G401.6 (cell line): ENCODE results near the gene LRP6.
"Not testable (repeated sequence)": the region's sequence is repeated elsewhere in the genome, so short reads cannot be mapped to it uniquely, and the experiment has no call there.

Source experiments
- FAIRE-seq: peaks from 2 replicates; lab custom pipeline; 2012; peaks lifted over from hg19 to GRCh38; lab: Jason Lieb, UNC

Gene LRP6

DNA sequence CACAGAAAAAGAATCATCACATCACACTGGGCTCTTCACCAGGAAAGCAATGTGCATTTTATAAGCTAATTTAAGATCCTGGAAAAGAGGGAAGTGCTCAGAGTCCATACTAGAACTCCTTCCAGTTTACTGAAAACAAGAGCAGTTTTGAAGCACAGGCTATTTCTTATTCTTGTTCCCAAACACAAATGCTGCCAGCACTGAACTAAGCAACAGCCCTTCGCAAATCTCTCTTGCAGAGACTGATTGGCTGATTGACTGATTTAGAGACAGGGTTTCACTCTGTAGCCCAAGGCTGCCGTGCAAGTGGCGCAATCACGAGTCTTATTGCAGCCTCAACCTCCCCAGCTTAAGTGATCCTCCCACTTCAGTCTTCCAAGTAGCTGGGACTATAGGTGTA lies 151.3 kb downstream of the LRP6 start:
- no peak for FAIRE-seq

DNA sequence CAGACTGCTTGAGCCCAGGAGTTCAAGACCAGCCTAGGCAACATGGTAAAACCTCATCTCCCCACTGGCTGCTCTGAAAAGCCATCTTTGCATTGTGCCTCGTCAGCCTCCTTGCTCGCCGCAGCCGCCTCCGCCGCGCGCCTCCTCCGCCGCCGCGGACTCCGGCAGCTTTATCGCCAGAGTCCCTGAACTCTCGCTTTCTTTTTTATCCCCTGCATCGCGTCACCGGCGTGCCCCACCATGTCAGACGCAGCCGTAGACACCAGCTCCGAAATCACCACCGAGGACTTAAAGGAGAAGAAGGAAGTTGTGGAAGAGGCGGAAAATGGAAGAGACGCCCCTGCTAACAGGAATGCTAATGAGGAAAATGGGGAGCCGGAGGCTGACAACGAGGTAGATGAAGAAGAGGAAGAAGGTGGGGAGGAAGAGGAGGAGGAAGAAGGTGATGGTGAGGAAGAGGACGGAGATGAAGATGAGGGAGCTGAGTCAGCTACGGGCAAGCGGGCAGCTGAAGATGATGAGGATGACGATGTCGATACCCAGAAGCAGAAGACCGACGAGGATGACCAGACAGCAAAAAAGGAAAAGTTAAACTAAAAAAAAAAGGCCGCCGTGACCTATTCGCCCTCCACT lies 155.8 kb downstream of the LRP6 start:
- not testable (repeated sequence) for FAIRE-seq

DNA sequence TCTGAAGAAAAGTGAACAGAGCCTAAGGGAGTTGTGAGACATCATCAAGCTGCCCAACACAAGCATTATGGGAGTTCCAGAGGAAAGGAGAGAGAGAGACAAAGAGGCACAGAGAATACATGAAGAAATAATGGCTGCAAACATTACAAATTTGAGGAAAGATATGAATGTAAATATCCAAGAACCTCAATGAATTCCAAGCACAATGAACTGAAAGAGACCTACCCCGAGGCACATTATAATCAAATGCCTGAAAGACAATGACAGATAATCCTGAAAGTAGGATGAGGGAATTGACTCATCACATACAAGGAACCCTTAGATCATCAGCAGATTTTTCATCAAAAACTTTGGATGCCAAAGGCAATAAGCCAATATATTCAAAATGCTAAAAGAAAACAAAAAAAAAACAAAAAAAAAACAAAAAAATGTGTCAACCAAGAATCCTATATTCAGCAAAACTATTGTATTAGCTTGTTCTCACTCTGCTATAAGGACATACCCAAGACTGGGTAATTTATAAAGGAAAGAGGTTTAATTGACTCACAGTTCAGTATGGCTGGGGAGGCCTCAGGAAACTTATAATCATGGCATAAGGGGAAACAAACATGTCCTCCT lies 158.3 kb downstream of the LRP6 start:
- no peak for FAIRE-seq

DNA sequence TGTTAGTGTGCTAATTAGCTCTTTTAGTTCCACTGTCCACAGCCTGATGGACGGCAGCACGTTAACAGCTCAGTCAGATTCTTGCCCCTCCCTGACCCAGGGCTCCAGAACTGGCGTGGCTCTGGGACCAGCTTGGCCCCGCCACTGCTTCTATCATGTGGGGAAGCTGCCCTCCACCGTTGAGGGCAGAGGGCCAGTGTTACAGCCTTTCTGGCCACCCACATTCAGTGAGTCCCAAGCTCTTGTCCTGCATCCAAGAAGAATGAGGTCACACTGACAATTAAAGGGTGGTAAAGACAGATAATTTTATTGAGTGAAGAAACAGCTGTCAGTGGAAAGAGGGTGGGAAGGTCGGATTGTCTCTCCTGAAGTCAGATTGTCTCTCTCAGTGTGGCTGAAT lies 159.2 kb downstream of the LRP6 start:
- FAIRE-seq, result no peak

DNA sequence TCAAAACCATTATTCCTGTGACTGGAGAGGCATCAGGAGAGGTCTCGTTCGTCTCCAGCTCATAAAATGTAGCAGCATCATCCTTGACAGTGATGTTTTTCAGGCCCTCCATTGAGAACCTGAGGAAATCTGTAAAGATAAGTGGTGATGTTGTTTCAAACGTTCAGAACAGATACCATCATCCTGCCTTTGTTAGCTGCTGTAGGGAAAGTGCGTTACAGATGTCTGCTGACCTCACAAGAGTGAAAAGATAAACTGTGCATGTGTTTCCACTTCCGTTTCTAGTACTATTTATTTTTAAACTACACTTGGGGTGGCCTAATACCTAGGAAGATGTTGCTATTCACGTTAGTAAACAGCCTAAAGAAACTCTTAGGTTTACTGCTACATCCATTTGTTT lies 167.7 kb downstream of the LRP6 start:
- no peak for FAIRE-seq

DNA sequence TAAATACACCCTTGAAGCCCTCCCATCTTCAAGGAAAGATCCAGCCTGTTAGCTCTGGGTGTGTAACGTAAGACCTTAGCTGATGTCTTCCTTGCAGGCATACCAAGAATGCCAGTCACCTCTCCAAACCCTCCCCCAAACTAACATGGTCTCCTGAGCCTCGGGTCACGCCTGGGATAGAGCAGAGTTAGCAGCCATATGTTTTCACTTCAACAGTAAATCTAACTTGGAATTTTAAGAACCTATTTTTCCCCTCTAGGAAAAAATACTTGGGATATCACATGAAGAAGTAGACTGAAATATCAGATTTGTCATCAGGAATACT lies 168.2 kb downstream of the LRP6 start:
- no peak for FAIRE-seq

DNA sequence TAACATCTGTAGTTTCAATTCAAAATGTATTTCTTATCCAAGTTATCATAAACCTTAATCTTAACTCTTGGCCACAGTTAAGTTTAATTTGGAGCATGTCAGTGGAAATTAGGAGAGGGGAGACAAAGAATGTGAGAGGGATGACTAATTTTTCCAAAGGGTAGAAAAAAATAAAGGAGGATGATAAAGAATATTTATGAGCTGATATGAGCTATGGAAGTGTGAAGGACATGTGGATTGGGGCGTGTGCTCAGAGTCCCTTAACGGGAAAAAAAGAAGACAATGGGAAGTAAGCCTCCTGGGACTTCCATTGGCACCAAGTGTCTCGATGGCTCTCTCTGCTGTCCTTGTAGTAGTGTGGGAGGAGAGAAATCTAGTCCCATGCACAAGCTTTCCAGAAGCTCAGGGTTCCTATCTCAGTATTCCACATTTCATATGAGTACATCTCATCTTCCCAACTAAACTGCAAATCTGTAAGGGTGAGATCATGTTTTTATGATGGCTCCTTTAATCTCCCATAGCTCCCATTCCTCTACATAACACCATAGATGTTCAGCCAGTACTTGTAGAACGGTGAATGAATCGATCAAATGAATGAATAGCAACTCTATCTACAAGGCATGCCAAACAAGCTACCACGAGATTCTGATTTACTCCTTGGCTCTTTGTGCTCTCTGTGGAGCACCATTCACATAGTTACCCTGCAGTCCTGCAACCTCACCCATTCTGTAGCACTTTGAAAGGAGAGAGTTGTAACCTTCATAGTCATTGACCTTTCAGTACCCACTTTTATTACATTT lies 168.8 kb downstream of the LRP6 start:
- no peak for FAIRE-seq

DNA sequence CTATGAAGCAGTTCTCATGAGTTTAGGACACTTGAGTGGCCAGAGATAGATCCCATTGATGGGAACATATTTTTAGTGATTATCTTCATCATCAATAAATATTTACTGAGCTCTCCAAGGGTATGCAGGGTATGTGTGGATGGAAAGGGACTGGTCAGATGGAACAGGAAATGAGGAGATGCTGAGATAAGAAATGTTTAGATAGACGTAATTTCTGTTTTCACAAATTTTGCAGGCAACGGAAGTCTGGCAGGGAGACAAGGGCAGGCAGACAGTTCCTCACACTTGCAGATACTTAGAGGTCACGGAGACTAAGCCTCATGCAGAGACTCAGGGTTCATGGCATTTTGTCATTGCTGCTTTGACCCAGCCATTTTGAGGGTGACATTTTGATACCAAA lies 171.8 kb downstream of the LRP6 start:
- no peak for FAIRE-seq

DNA sequence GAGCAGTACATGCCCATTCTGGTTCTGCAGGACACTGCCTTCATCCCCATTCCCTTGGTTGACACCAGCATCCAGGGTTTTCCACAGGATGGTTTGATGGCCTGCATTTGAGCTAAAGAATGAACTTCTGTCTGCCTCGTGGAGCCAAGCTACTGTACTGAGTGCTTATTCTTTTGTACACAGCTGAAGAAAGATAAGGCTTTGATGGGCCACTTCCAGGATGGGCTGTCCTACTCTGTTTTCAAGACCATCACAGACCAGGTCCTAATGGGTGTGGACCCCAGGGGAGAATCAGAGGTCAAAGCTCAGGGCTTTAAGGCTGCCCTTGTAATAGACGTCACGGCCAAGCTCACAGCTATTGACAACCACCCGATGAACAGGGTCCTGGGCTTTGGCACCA lies 172.4 kb downstream of the LRP6 start:
- no peak for FAIRE-seq

DNA sequence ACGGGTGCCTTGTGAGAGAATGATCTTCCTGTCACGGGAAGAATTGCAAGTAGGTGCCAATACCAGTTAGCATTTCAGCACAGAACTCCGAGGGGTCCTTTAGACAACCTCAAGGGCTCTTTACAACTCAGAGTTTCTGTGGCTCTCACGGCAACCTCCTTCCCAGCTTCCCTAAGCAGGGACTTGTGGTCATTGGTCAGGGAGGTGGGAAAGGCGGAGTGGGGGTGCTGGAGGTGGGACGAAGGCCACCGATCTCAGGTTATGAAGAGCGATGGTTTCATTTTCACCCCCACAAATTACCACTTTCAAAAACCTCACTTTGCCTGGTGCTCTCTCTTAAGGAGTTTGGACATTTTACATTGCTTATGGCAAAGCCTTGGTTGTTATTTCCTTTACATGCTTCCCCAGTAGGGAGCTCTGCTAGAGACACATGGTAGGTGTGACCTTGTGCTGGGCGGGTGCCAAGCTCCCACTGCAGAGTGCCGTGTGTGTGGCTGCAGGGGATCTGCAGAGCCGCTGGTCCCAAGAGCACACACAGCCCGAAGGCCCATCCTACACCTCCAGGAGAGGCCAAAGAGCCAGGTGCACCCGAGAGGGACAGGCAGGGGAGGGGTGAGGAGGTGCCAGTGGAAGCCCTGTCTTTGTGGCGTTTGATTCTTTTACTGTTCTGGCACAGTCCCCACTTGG lies 174.7 kb downstream of the LRP6 start:
- FAIRE-seq, result no peak

DNA sequence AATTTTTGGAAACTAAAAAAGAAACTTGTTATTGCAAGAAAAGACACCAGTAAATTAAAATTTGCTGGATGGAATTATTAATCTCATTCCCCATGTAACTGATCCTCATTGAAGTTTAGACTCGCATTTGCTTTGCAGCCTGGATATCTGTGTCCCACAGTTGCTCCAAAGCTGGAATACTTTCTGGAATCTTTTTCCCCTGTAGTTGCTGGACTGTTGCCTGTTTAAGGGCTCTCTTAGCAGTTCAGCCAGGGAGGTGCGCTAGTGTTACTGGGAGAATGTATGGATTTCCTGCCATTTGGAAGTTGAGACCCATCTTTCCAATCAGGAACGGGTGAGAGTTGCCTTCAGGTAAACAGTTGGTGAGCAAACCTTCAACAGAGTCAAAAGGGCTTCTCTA lies 175.8 kb downstream of the LRP6 start:
- FAIRE-seq, result no peak

DNA sequence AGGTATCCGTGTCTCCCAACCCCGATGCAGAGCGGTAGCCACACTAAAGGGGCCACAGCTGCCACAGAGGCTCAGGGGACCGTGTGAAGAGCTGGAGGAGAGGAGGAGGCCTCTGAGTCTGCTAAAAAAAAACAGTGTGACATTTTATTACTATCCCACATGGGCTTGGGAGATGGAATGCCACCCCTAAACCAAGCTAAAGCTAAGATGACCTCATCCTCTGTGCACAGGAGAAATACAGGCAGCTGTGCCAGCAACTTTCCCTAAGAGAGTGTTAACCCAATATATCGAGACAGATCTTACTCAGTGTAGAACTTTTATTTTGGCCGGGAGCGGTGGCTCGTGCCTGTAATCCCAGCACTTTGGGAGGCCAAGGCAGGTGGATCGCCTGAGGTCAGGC lies 178.1 kb downstream of the LRP6 start:
- no peak for FAIRE-seq

DNA sequence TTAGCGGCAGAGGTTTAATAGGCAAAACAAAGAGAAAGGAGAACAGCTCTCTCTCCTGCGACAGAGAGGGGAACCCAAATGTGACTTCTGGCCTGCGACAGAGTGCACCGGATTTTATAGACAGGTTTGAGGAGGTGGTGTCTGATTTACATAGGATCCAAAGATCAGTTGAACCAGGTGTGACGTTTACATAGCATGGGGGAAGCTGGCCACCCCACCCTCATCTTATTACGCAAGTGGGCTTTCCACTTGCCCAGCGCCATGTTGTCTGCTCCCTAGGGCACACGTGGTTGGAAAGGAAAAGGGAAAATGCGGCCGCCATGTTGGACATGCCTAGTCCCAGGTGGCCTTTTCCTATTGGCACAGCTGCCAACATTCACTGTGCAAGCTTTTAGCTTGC lies 178.7 kb downstream of the LRP6 start:
- no peak for FAIRE-seq

DNA sequence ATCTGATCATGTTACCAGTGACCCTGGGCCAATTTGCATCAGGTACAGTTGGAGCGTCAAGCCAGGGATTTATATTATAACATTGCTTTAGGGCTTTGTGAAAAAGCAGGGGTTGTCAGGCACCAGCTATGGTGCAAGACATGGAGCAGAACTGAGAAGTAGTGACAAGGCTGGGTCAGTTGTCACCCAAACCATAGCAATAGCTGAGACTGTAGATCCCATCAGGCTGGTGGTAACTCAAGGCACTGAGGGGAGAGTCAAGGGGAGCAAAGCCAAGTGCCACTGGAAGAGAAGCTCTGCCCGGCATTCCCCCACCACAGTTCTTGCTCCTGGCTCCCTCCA lies 179.2 kb downstream of the LRP6 start:
- no peak for FAIRE-seq

DNA sequence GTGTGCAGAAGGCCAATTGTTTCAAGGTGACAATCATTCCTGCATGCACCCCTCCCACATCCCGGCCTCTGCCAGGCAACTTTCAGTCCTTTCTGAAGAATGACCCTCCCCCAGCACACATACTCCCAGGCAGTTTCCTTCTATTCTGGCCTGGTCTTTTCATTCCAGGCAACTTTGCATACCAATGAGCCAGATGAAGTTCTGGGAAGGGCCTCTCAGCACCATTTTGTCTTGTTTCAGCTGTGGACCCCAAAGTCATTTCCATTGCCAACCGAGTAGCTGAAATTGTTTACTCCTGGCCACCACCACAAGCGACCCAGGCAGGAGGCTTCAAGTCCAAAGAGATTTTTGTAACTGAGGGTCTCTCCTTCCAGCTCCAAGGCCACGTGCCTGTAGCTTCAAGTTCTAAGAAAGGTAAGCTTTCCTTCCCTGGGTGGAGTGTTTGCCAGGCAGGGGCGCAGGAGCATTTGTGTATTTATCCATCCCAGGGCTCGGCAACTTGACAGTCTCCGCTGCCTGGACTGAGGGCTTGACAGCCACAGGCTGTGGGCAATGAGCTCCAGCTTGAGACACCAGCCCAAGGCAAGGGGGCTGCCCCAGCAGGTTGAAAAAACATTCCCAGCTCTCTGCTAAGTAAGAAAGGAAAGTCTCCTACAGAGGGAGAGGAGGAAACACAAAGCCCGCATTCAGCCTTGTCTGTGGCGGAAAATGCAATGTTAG lies 179.7 kb downstream of the LRP6 start:
- FAIRE-seq, result no peak

DNA sequence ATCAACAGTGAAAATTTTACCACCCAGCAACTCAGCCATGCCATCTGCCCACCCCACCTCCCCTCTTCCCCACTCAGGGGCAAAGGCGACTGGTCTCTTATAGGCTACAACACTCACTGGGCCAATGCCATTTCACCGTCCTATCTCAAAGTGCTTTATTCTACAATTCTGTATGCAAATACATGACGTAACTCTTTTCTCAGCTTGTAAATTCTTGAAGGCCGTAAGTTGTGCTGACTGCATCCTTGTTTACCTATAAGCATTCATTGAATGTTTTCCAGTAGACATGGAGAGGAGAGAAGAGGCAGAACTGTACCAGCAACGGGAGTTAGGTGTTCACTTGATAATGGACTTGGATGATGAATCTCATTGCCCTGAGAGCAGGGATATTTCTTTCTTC lies 180.5 kb downstream of the LRP6 start:
- FAIRE-seq, result no peak

DNA sequence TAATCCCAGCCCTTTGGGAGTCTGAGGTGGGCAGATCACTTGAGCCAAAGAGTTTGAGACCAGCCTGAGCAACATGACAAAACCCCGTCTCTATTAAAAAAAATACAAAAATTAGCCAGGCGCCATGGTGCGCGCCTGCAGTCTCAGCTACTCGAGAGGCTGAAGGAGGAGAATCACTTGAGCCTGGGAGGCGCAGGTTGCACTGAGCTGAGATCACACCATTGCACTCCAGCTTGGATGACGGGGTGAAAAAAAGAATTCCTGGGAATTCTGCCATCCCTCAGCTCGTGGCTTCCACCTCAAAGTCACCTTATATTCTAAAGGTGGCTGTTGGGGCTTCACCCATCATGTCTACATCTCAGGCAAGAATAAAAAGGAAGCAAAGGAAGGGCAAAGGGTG lies 183.2 kb downstream of the LRP6 start:
- FAIRE-seq, result no peak

DNA sequence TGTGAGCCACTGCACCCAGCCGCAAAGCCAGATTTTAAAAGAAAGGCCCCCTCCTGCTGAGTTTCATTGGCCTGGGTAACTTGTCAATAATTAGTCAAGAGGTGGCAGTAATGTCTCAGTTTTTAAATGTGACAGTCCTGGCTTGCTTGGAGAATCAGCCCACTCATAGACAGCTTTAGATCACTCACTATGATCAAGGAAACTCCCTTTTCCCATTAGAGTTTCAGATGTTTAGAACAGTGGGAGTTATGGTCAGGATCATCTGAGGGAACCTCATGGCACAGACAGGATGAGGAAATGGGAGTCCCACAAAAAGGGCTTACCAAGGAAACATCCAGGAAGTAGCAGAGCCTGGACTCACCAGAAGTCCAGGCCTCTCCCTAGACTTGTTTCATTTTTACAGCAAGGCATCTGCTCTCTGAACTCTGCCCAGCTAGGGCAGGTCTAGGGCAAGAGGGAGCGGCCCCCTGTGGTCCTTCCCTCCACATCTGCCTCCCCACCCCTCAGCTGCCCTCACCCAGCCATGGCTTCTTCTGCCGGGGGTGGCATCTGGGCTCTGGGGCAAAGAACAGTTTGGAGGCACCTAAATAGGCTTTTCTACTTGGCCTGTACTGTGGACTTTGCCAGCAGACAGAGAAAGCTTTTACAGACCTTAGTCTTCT lies 184.9 kb downstream of the LRP6 start:
- no peak for FAIRE-seq

DNA sequence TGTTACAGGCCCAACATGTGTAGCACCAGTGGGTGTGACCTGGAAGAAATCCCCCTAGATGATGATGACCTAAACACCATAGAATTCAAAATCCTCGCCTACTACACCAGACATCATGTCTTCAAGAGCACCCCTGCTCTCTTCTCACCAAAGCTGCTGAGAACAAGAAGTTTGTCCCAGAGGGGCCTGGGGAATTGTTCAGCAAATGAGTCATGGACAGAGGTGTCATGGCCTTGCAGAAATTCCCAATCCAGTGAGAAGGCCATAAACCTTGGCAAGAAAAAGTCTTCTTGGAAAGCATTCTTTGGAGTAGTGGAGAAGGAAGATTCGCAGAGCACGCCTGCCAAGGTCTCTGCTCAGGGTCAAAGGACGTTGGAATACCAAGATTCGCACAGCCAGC lies 187.6 kb downstream of the LRP6 start:
- FAIRE-seq, result no peak

DNA sequence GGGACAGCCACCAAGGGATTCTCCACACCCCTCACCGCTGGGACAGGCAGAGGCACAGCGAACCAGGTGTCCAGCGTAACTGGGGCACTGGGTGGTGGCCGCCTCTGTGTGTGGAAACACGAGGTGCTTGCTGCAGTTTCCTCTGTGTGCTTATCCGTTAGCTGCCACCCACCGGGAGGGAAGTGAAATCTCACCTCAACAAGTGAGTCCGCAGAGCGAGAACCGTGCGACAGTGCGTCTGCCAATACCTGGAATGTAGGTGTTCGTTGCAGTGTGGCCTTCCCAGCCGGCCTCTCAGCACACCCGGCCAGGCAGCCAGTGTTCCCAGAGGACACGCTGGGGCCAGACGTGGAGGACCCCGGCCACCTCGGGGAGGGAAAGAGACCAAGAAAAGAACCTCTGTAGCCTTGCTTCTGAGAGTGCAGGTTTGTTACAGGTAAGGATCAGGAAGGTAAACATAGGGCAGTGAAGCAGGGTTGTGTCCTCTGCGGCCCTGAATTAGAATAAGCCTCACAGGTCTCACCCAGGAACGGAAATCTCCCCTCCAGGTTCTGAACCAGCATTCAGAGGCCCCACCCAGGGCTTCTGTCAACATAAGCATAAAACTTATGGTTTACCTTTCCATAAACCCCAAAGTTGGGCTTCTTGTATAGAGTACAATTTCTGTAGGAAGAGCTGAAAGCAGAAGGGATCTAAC lies 194.6 kb downstream of the LRP6 start:
- no peak for FAIRE-seq
